Mesenteric fat pad (tissue), 1 donor: ENCODE measurements around the gene AHDC1. TPM values are rescaled to one million over a fixed set of nuclear protein-coding genes. Genes with fewer than 3 reads are reported as not detected.

Experiments used
- DNase-seq: peaks from one replicate; pipeline ENCODE4 v3.0.0-alpha.2; 2020; ENCODE audit warnings: low spot score
- total RNA-seq: library from RNA; stranded (reverse); fragmentation: NEBNext Ultra II Directional; extraction: Animal tissue kit (Norgen Biotek cat#: 25700); gene quantifications from one replicate; pipeline ENCODE4 v1.2.1, GENCODE V29; 2021
- donor health status: DM: yes; HTN: yes; CAD: no.

The AHDC1 gene
- total RNA-seq, 1 donor from 2014 or later, result 28.5 TPM

DNA sequence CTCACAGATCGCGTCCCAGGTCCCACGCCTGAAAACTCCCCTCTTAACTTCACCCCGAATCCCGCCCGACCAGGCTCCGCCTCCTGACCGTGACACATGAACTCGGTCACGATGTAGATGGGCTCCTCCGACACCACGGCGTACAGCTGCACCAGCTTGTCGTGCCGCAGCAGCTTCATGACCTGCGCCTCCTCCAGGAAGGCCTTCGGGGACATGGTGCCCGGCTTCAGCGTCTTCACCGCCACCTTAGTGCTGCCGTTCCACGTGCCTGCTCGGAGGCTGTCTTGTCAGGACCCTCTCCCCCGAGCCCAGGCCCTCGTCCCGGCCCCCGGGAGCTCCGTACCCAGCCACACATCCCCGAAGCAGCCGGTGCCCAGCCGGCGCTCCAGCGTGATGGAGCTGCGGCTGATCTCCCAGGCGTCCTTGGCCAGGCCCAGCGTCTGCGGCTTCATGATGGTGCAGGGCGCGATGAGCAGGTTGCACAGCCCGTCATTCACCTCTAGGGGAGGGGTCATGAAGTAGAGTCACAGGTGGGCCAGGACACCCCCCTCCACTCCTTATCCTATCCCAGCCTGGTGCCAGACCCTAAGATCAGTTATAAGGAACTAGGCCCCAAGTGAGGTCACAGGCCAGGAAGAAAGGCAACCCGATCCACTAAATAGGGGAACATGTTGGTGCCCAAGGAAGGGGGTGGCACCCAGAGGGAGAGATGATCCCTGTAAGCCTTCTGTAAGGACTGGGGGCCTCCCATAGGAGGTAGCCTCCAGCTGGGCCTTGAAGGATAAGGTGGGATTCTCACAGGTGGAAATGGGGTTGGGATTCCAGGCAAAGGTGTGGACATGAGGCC is 11.6 kb upstream of the AHDC1 start:
- no peak for DNase-seq

DNA sequence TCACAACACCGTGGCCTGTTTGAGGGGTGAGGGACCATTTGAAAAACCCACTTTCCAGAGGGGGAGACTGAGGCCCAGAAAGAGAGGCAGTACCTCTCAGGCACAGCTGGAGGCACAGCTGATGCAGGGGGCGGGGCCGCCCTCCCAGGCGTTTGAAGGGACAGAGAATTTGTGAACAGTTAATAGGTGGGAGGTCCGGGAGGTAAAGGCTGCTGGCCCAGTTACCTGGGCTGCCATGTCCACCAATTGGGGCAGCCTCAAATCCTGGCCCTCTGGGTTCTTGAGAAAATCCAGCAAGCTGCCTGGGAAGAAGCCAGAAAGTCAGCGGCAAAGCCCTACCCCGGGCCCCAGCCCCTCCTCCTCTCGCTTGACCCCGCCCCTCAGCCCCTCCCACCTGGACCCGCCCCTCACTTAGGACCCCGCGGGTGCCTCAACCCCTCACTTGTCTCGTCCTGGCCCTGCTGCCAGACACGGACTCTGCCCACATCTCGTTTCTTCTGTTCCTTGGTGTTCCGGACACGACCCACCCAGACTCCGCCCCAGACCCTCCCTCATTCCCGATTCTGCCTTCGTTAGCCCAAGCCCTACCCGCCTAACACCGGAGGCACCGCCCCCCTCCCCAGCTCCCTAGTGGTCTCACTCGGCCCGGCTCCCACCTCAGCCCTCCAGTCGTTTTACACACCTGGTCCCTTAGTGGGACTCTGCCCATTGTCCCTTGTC is 10.8 kb upstream of the AHDC1 start:
- no peak for DNase-seq

DNA sequence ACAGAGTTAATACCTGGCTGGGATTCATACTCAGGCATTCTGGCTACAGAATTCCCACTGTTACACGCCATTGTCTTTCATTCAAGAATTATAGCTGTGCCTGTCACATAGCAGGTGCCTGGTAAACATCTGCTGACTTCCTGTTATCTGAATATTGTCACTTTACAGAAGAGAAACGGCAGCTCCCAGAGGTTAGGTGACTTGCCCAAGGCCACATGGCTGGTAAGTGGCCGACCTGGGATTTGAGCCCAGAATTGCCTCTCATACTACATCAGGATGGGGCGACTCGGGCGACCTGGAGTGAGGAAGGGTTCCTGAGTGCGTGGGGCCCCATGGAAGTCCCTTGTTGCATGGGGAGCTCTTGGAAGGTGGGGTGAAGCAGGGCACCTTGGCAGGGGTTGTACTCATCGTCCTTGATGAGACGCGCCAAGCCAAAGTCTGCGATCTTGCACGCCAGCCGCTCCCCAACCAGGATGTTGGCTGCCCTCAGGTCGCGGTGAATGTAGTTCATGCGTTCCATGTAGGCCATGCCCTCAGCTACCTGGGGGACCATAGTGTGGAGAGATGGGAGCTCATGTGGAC is 10.2 kb upstream of the AHDC1 start:
- DNase-seq, result no peak

DNA sequence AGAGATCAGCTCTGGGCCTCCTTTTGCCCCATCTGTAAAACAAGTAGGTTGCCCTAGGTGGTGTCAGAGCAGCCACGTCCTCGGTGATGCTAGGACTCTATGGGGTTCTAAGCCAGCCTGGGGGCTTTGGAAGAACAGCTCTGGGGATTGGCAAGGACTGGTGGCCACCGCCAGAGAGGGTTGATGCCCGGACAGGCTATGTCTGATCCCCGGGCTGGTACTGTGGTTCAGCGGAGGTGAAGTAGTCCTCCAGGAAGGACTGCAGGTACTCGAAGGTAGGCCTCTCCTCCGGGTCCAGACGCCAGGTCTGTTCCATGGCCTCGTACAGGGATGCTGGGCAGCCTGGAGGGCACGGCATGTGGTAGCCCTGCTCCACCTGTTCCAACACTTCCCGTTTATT is 8.8 kb upstream of the AHDC1 start:
- no peak for DNase-seq

DNA sequence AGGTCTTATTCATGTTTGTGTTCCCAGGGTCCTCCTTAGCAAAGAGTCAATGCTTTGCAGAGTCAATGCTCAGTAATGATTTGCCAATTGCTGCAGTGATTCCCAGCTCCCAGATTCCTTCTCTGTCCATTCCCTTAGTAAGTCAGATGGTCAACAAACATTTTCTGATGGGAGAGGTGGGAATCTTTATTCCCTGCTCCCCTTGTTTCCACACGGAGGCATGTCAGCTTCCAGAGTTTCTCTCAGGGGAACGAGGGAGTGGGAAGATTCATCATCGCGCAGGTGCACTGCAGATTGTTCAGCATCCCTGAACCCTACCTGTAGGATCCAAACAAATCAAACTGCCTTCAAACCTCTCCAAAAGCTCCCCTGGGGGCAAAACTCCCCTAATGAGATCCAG is 7.5 kb upstream of the AHDC1 start:
- no peak for DNase-seq

DNA sequence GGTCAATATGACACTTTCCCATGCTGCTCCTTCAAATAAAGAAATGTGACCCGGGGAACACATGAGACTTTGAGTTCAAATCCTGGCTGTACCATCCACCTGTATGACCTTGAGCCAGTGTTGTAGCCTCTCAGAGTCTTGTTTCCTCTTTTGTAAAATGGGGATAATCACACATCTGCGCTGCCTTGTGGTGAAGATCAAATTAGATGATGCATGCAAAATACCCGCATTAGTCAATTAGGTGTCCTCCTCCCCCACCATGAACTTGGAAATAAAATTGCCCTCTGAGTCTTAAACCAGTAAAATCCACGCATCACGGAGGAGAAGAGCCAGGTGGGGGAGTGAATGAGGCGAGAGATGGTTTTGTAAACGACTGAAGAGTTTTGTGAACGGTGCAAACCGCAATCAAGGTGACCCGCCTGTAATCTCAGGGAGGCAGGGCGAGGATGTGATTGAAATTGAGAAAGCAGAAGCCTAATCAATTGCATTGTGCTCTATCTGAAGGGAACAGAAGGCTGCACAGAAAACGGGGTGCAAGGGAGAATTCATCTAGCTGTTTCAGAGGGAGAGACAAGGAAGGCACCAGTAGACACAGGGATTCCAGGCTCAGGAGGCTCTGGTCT is 5.8 kb upstream of the AHDC1 start:
- DNase-seq, result no peak

DNA sequence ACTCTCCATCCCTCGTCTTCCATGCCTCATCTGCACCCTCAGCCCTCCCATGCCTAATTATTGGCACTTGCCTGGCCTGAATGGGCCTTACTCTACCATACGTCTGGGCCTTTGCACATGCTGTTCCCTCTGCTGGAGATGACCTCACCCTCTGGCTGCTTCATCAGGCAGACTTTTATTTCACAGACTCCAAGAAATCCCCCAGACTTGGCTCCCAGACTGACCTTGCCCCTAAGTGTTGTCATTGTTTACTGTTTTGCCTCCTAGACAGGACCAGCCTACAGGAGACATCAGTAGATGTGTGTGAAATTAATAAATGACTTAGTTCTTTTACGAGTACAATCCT is 5.2 kb upstream of the AHDC1 start:
- DNase-seq, result no peak

DNA sequence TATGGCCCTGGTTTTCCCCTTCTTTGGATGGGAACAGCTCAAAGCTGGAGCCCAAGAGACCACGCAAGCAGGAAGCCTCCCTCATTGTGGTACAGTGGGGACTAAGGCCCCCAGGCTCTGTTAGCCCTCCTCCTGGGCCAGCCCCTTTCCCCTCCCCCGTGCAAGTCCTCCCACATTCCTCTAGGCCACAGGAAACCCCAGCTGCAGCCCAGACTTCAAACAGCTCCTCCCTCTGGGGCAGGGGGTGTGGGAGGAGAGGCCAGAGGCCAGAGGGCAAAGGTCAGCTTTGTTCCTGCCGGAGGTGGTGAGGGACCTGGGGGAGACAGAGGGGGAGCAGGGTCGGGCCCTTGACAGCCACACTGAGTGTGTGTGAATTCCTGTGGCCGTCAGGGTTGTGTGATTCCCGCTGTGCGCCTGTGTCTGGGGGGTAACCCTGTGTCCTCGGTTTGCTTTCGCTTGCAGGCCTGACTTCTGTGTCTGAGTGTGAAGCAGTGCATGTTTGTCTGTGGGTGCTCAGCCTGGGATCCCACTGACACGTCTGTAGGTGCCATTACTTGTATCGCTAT is 3.4 kb upstream of the AHDC1 start:
- no peak for DNase-seq

DNA sequence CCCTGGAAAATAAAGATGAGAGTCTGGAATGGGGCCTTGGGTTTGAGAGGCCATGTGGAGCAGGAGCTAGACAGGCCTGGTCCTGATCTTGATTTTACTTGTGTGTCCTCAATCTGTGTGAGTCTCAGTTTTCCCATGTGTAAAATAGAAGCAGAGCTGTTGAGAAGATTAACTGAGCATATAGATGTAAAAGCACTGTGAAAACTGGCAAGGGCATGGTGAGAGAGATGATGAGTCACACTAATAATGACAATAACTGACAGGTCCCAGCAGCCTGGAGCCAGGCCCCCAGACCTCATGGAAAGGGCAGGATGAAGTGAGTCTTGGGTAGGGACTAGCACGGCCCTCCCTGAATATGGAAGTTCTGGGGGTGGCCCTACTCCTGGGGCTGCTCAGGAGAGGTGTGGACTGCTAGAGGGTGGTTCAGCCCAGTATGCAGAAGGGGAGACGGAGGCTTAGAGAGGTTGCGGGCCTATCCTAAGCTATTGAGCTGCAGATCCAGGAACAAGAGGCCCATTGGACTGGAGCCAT is 2.8 kb upstream of the AHDC1 start:
- no peak for DNase-seq

DNA sequence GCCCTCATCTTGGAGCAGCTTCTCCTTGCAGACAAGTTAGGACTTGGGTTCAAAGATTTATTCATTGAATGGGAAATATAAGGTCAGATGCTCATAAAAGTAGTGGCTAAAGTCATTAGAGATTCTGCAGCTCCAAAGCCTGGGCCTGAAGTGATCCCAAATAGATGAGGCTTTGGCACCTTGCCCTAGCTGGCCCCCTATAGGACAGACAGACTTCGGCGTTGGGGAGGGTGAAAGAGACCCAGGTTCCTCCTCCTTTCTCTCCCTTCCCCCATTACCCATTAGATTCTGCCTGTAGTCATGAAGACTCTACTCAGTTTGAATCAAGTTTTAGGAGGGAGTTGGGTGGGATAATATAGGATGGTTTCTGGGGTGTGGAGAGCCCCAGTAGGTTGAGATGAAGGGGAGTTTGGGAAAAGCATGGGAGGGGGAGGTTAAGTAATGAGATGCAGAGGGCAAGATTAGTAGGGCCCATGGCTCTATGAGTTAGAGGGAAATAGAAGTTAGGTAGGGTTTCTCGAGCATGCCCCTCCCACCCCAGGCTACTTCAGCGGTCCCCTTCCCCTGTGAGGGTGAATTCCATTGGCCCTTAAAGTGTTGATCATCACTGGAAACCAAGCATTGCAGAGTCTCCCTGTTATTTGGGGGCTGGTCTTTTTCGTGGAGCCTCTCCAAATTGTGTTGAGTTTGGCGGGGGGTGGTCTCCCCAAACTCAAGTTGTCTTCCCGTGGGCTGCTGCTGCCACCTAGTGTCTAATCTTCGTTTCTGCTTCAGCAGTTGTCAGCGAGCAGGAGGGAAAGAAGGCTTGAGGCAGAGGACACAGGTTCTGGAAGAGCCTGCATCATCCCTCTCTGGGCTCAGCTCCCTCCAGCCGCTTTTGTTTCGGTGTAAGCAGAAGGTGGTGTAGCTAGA is 2.1 kb upstream of the AHDC1 start:
- no peak for DNase-seq

DNA sequence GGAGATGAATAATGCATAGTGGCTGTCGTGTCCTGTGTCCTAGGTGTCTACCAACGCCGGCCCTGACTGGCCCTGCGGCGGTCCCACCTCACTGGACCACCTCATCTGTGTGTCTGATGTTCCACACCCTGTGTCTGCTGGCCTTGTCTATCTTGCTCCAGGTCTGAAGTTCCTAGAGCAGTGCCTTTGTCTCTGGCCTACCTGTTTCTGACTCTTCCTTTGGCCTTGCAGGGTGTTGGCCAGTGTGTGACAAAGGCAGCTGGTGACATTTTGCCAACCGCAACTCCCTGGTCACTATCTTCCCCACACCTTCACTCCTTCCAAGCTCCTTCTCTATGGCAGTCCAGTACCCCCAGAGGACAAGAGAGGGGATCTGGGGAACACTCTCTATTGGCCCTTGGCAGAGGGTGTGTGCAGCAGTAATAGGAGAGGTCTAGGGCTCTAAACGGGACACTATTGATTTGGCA is 1.4 kb upstream of the AHDC1 start:
- no peak for DNase-seq

DNA sequence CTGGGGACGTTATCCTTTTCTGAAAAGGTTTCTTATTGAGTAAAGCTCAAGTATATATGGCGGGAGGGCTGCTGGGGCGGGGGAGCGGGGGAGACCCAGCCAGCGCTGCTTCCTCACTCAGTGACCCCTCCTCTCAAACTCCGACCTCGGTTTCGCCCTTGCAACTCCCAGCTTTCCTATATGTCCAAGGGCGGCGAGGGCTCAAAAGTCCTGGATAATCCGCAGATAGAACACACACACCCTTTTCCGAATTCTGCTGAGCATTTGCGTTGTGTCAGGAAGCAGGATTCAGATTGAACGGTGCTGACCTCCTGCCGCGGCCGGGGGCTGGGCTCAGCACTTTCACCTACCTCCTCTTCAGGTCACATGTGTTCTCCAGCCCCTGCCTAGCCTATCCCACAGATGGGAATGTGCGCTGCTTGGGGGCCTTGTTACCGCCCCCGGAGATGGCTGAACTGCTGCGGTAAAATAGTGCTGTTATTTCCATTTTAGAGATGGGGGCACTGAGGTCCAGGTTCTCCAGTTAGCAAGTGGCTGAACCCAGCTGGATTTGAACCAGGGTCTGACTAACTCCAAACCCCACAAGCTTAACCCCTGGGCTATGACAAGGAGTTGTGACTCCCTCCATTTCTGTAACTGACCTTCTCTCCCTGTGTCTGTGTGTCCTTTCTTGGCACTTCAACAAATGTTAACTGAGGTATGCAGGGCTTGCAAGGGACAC is 795 bp upstream of the AHDC1 start:
- no peak for DNase-seq

DNA sequence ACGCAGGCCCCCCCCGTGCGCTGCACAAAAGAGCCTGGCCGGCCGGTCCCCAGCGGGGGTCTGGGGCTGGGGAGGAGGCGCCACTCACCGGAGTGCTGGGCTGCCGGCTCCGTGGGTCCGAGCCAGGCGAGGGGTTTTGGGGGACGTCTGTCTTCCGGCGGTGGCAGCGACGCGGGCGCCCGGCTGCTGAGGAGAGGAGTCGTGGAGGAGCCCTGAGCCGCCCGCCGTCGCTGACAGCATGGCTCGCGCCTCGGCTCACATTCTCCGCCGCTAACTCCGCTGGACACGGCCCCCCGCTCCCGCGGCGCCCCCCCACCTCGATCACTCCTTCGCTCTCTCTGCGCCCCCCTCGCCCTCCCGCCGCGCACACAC is 649 bp downstream of the AHDC1 start:
- no peak for DNase-seq

DNA sequence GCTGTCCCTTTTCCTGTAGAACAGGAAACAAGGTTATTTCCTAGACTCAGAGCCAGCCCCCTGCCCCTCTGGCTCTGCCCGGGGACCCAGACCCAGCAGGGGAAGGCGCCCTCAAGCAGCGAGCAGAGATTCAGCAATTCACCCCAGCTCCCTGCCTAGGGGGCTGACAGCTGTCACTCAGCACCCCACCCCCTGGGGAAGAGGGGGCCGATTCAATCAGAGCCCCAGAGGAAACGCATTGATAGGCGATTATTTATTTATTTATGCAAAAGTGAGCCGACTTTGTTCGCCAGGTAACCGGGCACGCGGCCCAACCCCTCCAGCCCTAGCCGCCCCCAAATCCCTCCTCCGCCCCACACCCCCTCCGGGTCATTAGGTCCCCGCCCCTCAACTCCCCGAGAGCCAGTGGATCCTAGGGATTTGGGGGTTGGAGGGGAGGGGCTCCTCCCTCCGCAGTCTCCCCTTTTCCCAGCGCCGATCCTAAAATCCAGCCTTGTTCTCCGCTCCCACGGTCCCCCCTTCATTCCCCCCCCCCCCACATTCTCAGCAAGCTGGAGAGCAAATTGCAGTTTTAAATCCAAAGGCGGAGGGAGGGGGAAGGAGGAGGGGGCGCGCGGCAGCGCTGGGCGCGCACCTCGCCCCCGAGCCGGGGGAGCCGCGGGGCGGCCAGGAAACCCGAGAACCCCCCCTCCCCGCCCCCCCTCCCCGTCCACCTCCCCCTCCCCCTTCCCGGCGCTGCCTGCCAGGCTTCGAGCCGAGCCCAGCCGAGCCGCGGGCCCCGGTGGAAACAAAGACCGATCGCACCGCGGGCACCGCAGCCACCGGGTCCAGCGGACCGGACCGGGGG is 1.3 kb downstream of the AHDC1 start:
- DNase-seq, result no peak

DNA sequence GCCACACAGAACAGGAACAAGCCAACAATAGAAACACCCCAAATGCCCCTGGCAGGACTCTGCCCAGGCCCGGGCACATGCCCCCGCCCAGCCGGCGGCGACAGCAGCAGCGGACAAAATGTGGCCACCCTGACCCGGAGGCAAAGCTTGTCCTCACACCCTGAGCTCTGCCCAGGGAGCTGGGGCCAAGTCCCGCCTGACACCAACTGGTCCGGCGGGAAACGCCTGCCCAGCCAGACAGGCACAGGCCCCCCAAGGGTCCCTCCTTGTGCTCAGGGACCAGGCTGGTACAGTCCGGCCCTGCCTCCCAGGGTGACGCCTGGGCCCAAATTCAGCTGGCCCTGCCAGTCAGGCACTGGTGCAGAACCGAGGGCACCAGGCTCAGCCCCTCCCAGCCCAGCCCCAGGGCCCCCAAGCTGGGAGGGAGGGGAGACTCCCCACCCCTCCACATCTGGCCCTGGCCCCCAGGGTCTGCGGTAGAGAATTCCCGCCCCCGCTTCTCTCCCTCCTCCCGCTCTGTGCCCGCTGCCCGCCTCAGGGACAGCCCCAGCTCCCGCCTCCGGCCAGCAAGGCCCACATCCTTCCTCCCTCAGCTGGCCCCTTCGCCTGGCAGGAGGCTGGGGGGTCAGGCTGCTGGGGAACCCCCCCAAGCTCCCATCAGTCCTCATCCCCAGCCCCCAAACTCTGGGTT is 2.0 kb downstream of the AHDC1 start:
- no peak for DNase-seq

DNA sequence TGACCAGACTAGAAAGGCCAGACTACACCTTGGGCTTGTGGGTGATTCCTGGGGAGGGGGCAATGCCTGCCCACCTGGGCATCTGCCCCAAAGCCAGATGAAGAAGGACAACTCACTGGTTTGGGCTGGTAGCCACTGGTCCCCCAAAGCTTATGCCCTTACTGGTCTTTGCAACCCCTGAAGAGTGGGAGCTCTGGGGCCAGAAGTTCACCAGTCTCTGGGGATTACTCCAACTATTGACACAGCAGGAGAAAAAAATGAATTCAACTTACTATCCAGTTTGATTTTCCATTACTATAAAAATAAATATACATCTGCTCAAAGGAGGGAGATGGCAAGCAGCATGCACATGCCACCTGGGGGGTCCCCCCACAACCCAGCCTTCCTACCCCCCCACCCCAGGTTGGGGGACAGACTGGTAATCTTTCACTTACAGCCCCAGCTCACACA is 2.6 kb downstream of the AHDC1 start:
- DNase-seq, result no peak

DNA sequence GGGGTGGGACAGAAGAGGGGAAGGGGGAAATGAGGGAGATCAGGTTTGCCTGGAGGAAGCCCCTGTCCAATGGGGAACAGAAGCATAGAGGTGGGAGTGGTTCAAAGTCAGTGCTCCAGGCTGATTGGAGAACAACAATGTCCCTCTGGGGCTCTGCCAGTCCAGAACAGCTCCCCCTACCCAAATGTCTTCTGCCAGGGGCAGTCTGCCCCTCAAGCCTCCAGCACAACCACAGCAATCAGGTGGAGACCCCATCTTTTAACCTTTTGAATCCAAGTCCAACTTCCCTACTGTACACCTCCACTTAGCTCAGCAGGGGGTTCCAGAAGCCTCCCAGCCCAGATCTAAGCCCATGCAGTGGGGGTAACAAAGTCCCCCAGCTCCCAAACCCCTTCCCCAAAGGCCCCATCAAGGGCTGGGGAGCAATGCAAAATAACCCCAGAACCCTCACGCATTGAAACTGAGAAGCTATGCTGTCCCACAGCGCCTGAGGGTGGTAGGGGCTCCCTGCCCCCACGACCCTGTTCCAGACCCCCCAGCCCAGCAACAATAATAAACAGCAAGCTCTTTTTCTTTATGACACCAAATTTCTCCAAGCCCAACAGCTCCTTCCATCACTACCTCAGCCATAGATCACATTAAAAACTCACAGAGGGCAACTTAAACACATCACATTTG is 3.3 kb downstream of the AHDC1 start:
- no peak for DNase-seq
